Glutamatergic neuron (in vitro differentiated cells): ENCODE data around the gene EXOC4. TPM values are rescaled to one million over a fixed set of nuclear protein-coding genes. Genes with fewer than 3 reads are reported as not detected.
A peak's percentile ranks its signal among the peaks of the same experiment; 100 is the strongest.

Experiments used
- DNase-seq: peaks from one replicate; pipeline ENCODE4 v3.0.0; 2022
- H3K27ac Mint-ChIP-seq: one replicate; pipeline ENCODE4 v1.8.0; 2020; ENCODE audit warnings: mild to moderate bottlenecking, mixed read lengths, inconsistent platforms; ENCODE audit not compliant: unreplicated experiment
- H3K27me3 Mint-ChIP-seq: one replicate; pipeline ENCODE4 v1.8.0; 2020; ENCODE audit warnings: mild to moderate bottlenecking, moderate library complexity, mixed read lengths, inconsistent platforms; ENCODE audit not compliant: unreplicated experiment
- H3K36me3 Mint-ChIP-seq: one replicate; pipeline ENCODE4 v1.8.0; 2020; ENCODE audit warnings: mild to moderate bottlenecking, mixed read lengths, inconsistent platforms; ENCODE audit not compliant: unreplicated experiment
- H3K4me1 Mint-ChIP-seq: one replicate; pipeline ENCODE4 v1.8.0; 2020; ENCODE audit warnings: mild to moderate bottlenecking, low read depth, mixed read lengths, inconsistent platforms; ENCODE audit not compliant: unreplicated experiment
- H3K4me3 Mint-ChIP-seq: one replicate; pipeline ENCODE4 v1.8.0; 2020; ENCODE audit warnings: mild to moderate bottlenecking, mixed read lengths, inconsistent platforms; ENCODE audit not compliant: unreplicated experiment
- H3K9me3 Mint-ChIP-seq: one replicate; pipeline ENCODE4 v1.8.0; 2020; ENCODE audit warnings: mild to moderate bottlenecking, moderate library complexity, mixed read lengths, inconsistent platforms; ENCODE audit not compliant: unreplicated experiment
- CTCF ChIP-seq: fragments of 200-600 bp; sonication (generic); IDR thresholded peaks from one replicate; pipeline ENCODE4 v1.5.0; 2021; ENCODE audit not compliant: partially characterized antibody, unreplicated experiment
- total RNA-seq: library from RNA; stranded (reverse); fragmentation: NEBNext Ultra II Directional; extraction: Animal tissue kit (Norgen Biotek cat#: 25700); gene quantifications from one replicate; pipeline ENCODE4 v1.2.1, GENCODE V29; 2021; ENCODE audit not compliant: unreplicated experiment

Gene EXOC4
- total RNA-seq, 1 donor from 2014 or later = 73.8 TPM

GRCh38 chr7:133978502-133979295 lies 725.8 kb downstream of the EXOC4 start:
- Mint-ChIP-seq H3K4me3 (no peak overlapping the region), H3K27me3 (peaks cover 4% of the 10 kb centered on the region), H3K4me1 (peaks cover 19% of the 10 kb centered on the region), H3K9me3 (peaks cover 2% of the 10 kb centered on the region), H3K27ac (peak overlapping the region; percentile 48), H3K36me3 (peaks cover 4% of the 10 kb centered on the region)
- DNase-seq = no peak
- TF ChIP-seq CTCF = no peak

- Mint-ChIP-seq H3K4me1 (peaks cover 31% of the 10 kb centered on the region), H3K9me3 (peaks cover 2% of the 10 kb centered on the region), H3K36me3 (peaks cover 4% of the 10 kb centered on the region)
Measured at GRCh38 chr7:133980804-133981203, 727.9 kb downstream of the EXOC4 start.

GRCh38 chr7:133983685-133984419 lies 731.0 kb downstream of the EXOC4 start:
- peak; percentile 30 for DNase-seq
- H3K27ac Mint-ChIP-seq = peak overlapping the region; percentile 36

More at GRCh38 chr7:133980804-133981203, 727.9 kb downstream of the EXOC4 start:
- H3K27me3 Mint-ChIP-seq = peaks cover 4% of the 10 kb centered on the region
- no peak for TF ChIP-seq CTCF
- H3K4me3 Mint-ChIP-seq = no peak overlapping the region
- H3K27ac Mint-ChIP-seq = no peak overlapping the region
- no peak for DNase-seq

GRCh38 chr7:133985300-133985699 lies 732.4 kb downstream of the EXOC4 start:
- H3K4me1 Mint-ChIP-seq = peaks cover 23% of the 10 kb centered on the region
- no peak overlapping the region for H3K4me3 Mint-ChIP-seq
- no peak overlapping the region for H3K27ac Mint-ChIP-seq
- H3K27me3 Mint-ChIP-seq = no peaks in the 10 kb centered on the region
- no peaks in the 10 kb centered on the region for H3K9me3 Mint-ChIP-seq
- TF ChIP-seq CTCF = no peak
- DNase-seq = no peak
- peaks cover 4% of the 10 kb centered on the region for H3K36me3 Mint-ChIP-seq

More at GRCh38 chr7:133983685-133984419, 731.0 kb downstream of the EXOC4 start:
- Mint-ChIP-seq H3K9me3 (no peaks in the 10 kb centered on the region), H3K27me3 (peaks cover 1% of the 10 kb centered on the region), H3K4me1 (peaks cover 23% of the 10 kb centered on the region), H3K4me3 (peak overlapping the region; percentile 34), H3K36me3 (peaks cover 4% of the 10 kb centered on the region)
- TF ChIP-seq CTCF = no peak

- Mint-ChIP-seq H3K9me3 (no peaks in the 10 kb centered on the region), H3K36me3 (no peaks in the 10 kb centered on the region), H3K27ac (no peak overlapping the region), H3K4me1 (peaks cover 21% of the 10 kb centered on the region), H3K4me3 (no peak overlapping the region), H3K27me3 (no peaks in the 10 kb centered on the region)
- TF ChIP-seq CTCF = no peak
- DNase-seq = no peak
Measured at GRCh38 chr7:133987582-133987981, 734.7 kb downstream of the EXOC4 start.
